Neuronal stem cell (in vitro differentiated cells): Measurements from ENCODE around the gene LCLAT1.

ENCODE experiments used
- DNase-seq: peaks from one replicate; pipeline ENCODE4 v3.0.0-alpha.2; 2013; ENCODE audit warnings: low spot score
- H2AFZ ChIP-seq: one replicate; pipeline ENCODE4 v1.6.1; 2013; ENCODE audit warnings: mild to moderate bottlenecking, low read length, inconsistent platforms
- H2AK5ac ChIP-seq: 2 replicates; pipeline ENCODE4 v1.6.1; 2013; ENCODE audit warnings: low read depth, mild to moderate bottlenecking, inconsistent platforms, low read length, moderate library complexity, mixed read lengths
- H2BK120ac ChIP-seq: 2 replicates; pipeline ENCODE4 v1.6.1; 2013; ENCODE audit warnings: low read depth, mild to moderate bottlenecking, inconsistent platforms, low read length, moderate library complexity, mixed read lengths
- H2BK12ac ChIP-seq: one replicate; pipeline ENCODE4 v1.6.1; 2013; ENCODE audit warnings: low read length, inconsistent platforms
- H2BK15ac ChIP-seq: 2 replicates; pipeline ENCODE4 v1.6.1; 2013; ENCODE audit warnings: mild to moderate bottlenecking, low read length, inconsistent platforms, mixed read lengths
- H2BK5ac ChIP-seq: one replicate; pipeline ENCODE4 v1.6.1; 2013; ENCODE audit warnings: inconsistent platforms, mild to moderate bottlenecking, low read length, moderate library complexity
- H3K14ac ChIP-seq: one replicate; pipeline ENCODE4 v1.6.1; 2013; ENCODE audit warnings: low read length, inconsistent platforms
- H3K18ac ChIP-seq: 2 replicates; pipeline ENCODE4 v1.6.1; 2013; ENCODE audit warnings: low read length, inconsistent platforms
- H3K23ac ChIP-seq: 2 replicates; pipeline ENCODE4 v1.6.1; 2013; ENCODE audit warnings: low read depth, mild to moderate bottlenecking, mixed read lengths, low read length, inconsistent platforms; ENCODE audit not compliant: poor library complexity
- H3K27ac ChIP-seq: replicated peaks from 3 replicates; pipeline ENCODE4 v1.5.1; 2013; ENCODE audit warnings: low read length, inconsistent platforms
- H3K27me3 ChIP-seq, 3 experiments: 2 replicates each; pipeline ENCODE4 v1.6.1; 2013; ENCODE audit warnings: low read length in 3 of 3, mild to moderate bottlenecking in 2 of 3, inconsistent platforms in 1 of 3, low read depth in 1 of 3, mixed read lengths in 1 of 3, moderate library complexity in 1 of 3; ENCODE audit not compliant: control insufficient read depth in 3 of 3, insufficient read depth in 3 of 3
- H3K36me3 ChIP-seq, 2 donors: replicated peaks in 1 of 2; 2 replicates each; pipeline ENCODE4 v1.6.1; 2013; ENCODE audit warnings: low read length in 2 of 2; ENCODE audit not compliant: control insufficient read depth in 2 of 2, insufficient read depth in 2 of 2
- H3K4ac ChIP-seq: 2 replicates; pipeline ENCODE4 v1.6.1; 2013; ENCODE audit warnings: inconsistent platforms, mild to moderate bottlenecking, low read length, moderate library complexity
- H3K4me1 ChIP-seq, 2 donors: 1 replicate in 1 of 2; 2 replicates in 1 of 2; pipeline ENCODE4 v1.6.1; 2013; ENCODE audit warnings: low read length in 2 of 2, low read depth in 1 of 2; ENCODE audit not compliant: control insufficient read depth in 2 of 2, insufficient read depth in 1 of 2
- H3K4me2 ChIP-seq: one replicate; pipeline ENCODE4 v1.6.1; 2013; ENCODE audit warnings: mild to moderate bottlenecking, low read length, inconsistent platforms; ENCODE audit not compliant: insufficient read depth, poor library complexity, severe bottlenecking
- H3K4me3 ChIP-seq, 2 donors: 2 replicates each; pipeline ENCODE4 v1.5.1; 2013; ENCODE audit warnings: low read length in 2 of 2, mild to moderate bottlenecking in 2 of 2, inconsistent platforms in 1 of 2, moderate library complexity in 1 of 2
- H3K79me1 ChIP-seq: one replicate; pipeline ENCODE4 v1.6.1; 2013; ENCODE audit warnings: low read depth, mild to moderate bottlenecking, inconsistent platforms, low read length, moderate library complexity
- H3K9ac ChIP-seq: one replicate; pipeline ENCODE4 v1.6.1; 2013; ENCODE audit warnings: mild to moderate bottlenecking, low read depth, low read length, inconsistent platforms; ENCODE audit not compliant: poor library complexity
- H3K9me3 ChIP-seq, 2 donors: replicated peaks in 1 of 2; 2 replicates each; pipeline versions ENCODE3 to v1.6.1; 2013; ENCODE audit warnings: low read length in 2 of 2, mild to moderate bottlenecking in 2 of 2, inconsistent platforms in 1 of 2, low read depth in 1 of 2, mixed read lengths in 1 of 2, moderate library complexity in 1 of 2; ENCODE audit not compliant: control insufficient read depth in 2 of 2, insufficient read depth in 1 of 2
- H4K8ac ChIP-seq: one replicate; pipeline ENCODE4 v1.6.1; 2013; ENCODE audit warnings: low read depth, mild to moderate bottlenecking, inconsistent platforms, low read length, moderate library complexity
- H4K91ac ChIP-seq: one replicate; pipeline ENCODE4 v1.6.1; 2013; ENCODE audit warnings: low read length, low read depth, mild to moderate bottlenecking, inconsistent platforms; ENCODE audit not compliant: poor library complexity
- WGBS, 2 donors: extraction: QIAGEN DNeasy Blood & Tissue Kit; methylation state at CpG; one replicate each; pipeline ENCODE4 v1.1.7; 2013; ENCODE audit warnings: missing lambda C conversion rate in 2 of 2, mixed read lengths in 1 of 2; ENCODE audit not compliant: insufficient read length in 2 of 2, insufficient replicate concordance in 1 of 2; ENCODE audit errors: extremely low coverage in 2 of 2; 5-methylcytosine and 5-hydroxymethylcytosine counted together

LCLAT1 gene

DNA sequence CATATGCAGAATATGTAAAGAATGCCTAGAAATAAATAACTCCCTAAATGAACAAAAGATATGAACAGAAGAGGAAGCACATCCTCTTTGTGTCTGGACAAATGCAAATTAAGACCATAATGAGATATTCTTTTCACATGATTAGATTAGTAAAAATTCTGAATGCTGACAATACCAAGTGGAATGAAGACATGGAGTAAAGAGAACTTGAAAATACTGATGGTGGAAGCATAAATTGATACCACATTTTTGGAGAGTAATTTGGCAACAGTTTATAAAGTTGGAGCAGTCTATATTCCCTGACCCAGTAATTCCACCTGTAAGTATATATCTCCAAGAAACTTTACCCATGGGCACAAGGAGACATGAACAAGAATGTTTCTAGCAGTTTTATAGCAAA is 230.2 kb downstream of the LCLAT1 start:
- peaks cover 0 to 2% (median 0%) of the 10 kb centered on the region in 3 experiments for H3K27me3 ChIP-seq
- H2BK15ac ChIP-seq: no peak overlapping the region
- H3K9me3 ChIP-seq: no peaks in the 10 kb centered on the region
- no peak overlapping the region for H3K4ac ChIP-seq
- H3K4me3 ChIP-seq: no peak overlapping the region
- no peaks in the 10 kb centered on the region for H3K36me3 ChIP-seq
- H3K79me1 ChIP-seq: peaks cover 2% of the 10 kb centered on the region
- no peak overlapping the region for H2AK5ac ChIP-seq
- no peaks in the 10 kb centered on the region for H3K4me1 ChIP-seq
- no peak overlapping the region for H2AFZ ChIP-seq
- no peak overlapping the region for H3K14ac ChIP-seq
- no peak overlapping the region for H4K91ac ChIP-seq
- H2BK12ac ChIP-seq: no peak overlapping the region
- H3K18ac ChIP-seq: no peak overlapping the region
- H4K8ac ChIP-seq: no peak overlapping the region
- no peak overlapping the region for H2BK5ac ChIP-seq
- DNase-seq: no peak
- no peak overlapping the region for H3K4me2 ChIP-seq
- H2BK120ac ChIP-seq: no peak overlapping the region
- no peak overlapping the region for H3K23ac ChIP-seq
- H3K9ac ChIP-seq: no peak overlapping the region
- no peak overlapping the region for H3K27ac ChIP-seq

DNA sequence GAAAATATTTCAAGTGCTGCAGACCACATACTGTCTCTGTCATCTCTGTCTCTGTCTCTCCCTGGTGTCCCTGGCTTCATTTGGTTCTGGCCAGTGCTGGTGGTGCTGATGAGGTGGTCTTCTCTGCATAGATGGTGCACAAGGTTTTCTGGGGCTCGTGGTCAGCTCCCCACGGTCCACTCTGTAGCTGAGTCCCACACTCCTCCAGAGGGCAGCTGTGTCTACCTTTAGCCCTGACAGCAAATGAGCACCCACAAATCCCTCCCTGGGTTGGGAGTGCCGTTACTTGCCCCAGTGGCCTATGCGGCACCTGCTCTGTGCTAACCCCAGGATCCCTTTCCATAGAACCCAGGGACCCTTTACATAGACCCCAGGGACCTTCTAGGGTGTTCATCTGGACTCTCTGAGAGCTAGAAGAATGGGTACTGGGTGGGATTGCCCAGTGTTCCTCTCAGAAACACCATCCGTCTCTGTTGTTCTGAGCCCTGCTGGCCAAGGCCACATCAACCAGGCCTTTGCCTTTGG is 230.9 kb downstream of the LCLAT1 start:
- no peak overlapping the region for H3K4me2 ChIP-seq
- no peaks in the 10 kb centered on the region for H3K36me3 ChIP-seq
- no peaks in the 10 kb centered on the region for H3K9me3 ChIP-seq
- H3K18ac ChIP-seq: no peak overlapping the region
- no peak overlapping the region for H2AK5ac ChIP-seq
- H3K4me1 ChIP-seq: no peaks in the 10 kb centered on the region
- no peak overlapping the region for H3K4ac ChIP-seq
- DNase-seq: no peak
- no peak overlapping the region for H2BK15ac ChIP-seq
- no peak overlapping the region for H3K27ac ChIP-seq
- peaks cover 0 to 2% (median 0%) of the 10 kb centered on the region in 3 experiments for H3K27me3 ChIP-seq
- peak overlapping the region; percentile 39 for H2BK5ac ChIP-seq
- H4K91ac ChIP-seq: no peak overlapping the region
- no peak overlapping the region for H3K14ac ChIP-seq
- WGBS, 2 donors: no CpG with 5 or more reads among the region's 5 CpGs
- no peak overlapping the region for H3K23ac ChIP-seq
- no peak overlapping the region for H2BK12ac ChIP-seq
- H2BK120ac ChIP-seq: no peak overlapping the region
- H4K8ac ChIP-seq: no peak overlapping the region
- peak overlapping the region in 1 of 2 donors; percentile 29 for H3K4me3 ChIP-seq
- no peak overlapping the region for H2AFZ ChIP-seq
- H3K9ac ChIP-seq: no peak overlapping the region
- H3K79me1 ChIP-seq: peaks cover 2% of the 10 kb centered on the region

DNA sequence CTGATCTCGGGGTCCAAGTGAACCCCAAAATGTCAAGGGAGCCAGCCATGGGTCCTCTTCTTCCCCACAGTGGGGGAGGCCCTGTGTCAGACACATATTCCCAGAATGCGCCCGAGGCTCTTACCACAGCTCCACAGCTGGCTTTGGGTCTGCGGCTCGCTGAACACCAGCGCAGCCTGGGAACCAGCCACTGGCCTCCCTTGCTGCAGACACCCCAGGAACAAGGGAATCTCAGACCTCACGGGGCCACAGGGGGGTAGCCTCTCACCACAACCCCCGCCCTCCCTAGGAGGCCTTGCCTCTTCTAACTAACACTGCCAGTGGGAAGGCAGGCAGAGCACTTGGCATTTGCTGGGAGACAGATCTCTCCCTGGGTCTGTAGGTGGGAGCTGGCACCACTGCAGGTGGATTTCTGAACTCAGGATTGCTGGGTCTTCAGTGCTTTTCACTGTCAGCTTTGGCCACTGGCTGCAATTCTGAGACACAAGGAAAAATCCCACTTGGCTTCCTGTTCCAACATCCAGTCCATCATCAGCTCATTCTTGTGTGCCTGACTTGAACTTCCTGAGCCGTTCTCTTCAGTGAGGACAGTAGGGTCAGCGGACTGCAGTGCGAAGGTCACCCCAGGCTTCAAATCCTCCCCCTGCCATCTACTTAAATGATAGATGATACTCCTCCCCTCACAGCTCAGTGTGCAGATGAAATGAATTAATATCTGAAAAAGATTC is 231.5 kb downstream of the LCLAT1 start:
- Histone ChIP-seq H3K4me2 (no peak overlapping the region), H2AK5ac (no peak overlapping the region), H2BK15ac (no peak overlapping the region), H3K27ac (no peak overlapping the region), H3K4ac (peak overlapping the region; percentile 76), H2BK5ac (peak overlapping the region; percentile 39), H3K4me1 (no peaks in the 10 kb centered on the region), H3K23ac (no peak overlapping the region), H4K8ac (peak overlapping the region; percentile 23), H3K27me3 (peaks cover 0 to 4% (median 2%) of the 10 kb centered on the region in 3 experiments), H2AFZ (no peak overlapping the region), H2BK12ac (no peak overlapping the region), H3K36me3 (no peaks in the 10 kb centered on the region), H4K91ac (no peak overlapping the region), H3K14ac (peak overlapping the region; percentile 56), H2BK120ac (no peak overlapping the region), H3K4me3 (no peak overlapping the region), H3K18ac (peak overlapping the region; percentile 48), H3K9ac (no peak overlapping the region), H3K9me3 (no peaks in the 10 kb centered on the region), H3K79me1 (peaks cover 2% of the 10 kb centered on the region)
- WGBS, 2 donors: no CpG with 5 or more reads among the region's 11 CpGs
- DNase-seq: no peak

DNA sequence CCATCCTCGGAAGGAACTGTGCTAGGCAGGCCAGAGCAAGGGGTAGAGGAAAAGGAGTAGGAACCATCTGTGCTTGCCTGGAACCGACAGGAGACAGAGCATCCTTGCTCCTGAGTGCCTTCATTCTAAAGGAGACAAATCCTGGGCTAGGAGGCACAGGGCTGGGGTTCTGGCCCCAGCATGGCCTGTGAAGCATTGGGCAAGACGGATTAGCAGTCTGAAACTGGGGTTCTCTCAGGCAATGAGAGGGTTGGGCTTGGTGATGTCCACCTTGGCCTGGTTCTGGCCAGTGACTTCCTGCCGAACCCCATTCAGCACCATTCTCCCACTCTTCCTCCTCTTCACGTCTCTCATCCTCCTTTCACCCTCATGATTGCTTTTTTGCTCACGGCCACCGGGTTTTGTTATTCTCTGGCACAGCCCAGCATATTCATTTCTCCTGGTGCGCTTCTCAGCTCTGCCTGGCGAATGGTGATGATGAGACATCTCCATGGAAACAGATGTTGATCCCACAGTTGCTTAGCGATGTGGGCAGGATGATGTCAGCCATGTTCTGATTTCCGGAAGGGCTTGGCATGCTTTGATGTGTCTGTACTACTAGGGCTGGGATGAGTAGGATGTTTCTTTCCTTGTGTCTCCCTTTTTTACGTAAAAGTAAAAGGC is 232.5 kb downstream of the LCLAT1 start:
- peaks cover 0 to 5% (median 2%) of the 10 kb centered on the region in 3 experiments for H3K27me3 ChIP-seq
- 100% methylated on average over 1 of the region's 12 CpGs; no CpG with 5 or more reads in 1 of the 2 donors for WGBS, 2 donors
- no peak overlapping the region for H2AK5ac ChIP-seq
- H4K91ac ChIP-seq: no peak overlapping the region
- no peaks in the 10 kb centered on the region for H3K4me1 ChIP-seq
- H3K9ac ChIP-seq: no peak overlapping the region
- no peak for DNase-seq
- no peak overlapping the region for H3K18ac ChIP-seq
- H3K4ac ChIP-seq: no peak overlapping the region
- H2AFZ ChIP-seq: no peak overlapping the region
- H3K9me3 ChIP-seq: peaks cover 0 to 3% of the 10 kb centered on the region in 2 donors
- H3K4me2 ChIP-seq: no peak overlapping the region
- H3K23ac ChIP-seq: no peak overlapping the region
- no peak overlapping the region for H3K14ac ChIP-seq
- H3K4me3 ChIP-seq: no peak overlapping the region
- no peak overlapping the region for H3K27ac ChIP-seq
- H2BK12ac ChIP-seq: no peak overlapping the region
- H2BK5ac ChIP-seq: no peak overlapping the region
- H2BK120ac ChIP-seq: no peak overlapping the region
- peaks cover 2% of the 10 kb centered on the region for H3K79me1 ChIP-seq
- H3K36me3 ChIP-seq: no peaks in the 10 kb centered on the region
- H2BK15ac ChIP-seq: no peak overlapping the region
- H4K8ac ChIP-seq: no peak overlapping the region
